Measurements from ENCODE around the gene DOCK6.
A peak's percentile ranks its signal among the peaks of the same experiment; 100 is the strongest.

Gene DOCK6, protein sequence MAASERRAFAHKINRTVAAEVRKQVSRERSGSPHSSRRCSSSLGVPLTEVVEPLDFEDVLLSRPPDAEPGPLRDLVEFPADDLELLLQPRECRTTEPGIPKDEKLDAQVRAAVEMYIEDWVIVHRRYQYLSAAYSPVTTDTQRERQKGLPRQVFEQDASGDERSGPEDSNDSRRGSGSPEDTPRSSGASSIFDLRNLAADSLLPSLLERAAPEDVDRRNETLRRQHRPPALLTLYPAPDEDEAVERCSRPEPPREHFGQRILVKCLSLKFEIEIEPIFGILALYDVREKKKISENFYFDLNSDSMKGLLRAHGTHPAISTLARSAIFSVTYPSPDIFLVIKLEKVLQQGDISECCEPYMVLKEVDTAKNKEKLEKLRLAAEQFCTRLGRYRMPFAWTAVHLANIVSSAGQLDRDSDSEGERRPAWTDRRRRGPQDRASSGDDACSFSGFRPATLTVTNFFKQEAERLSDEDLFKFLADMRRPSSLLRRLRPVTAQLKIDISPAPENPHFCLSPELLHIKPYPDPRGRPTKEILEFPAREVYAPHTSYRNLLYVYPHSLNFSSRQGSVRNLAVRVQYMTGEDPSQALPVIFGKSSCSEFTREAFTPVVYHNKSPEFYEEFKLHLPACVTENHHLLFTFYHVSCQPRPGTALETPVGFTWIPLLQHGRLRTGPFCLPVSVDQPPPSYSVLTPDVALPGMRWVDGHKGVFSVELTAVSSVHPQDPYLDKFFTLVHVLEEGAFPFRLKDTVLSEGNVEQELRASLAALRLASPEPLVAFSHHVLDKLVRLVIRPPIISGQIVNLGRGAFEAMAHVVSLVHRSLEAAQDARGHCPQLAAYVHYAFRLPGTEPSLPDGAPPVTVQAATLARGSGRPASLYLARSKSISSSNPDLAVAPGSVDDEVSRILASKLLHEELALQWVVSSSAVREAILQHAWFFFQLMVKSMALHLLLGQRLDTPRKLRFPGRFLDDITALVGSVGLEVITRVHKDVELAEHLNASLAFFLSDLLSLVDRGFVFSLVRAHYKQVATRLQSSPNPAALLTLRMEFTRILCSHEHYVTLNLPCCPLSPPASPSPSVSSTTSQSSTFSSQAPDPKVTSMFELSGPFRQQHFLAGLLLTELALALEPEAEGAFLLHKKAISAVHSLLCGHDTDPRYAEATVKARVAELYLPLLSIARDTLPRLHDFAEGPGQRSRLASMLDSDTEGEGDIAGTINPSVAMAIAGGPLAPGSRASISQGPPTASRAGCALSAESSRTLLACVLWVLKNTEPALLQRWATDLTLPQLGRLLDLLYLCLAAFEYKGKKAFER (N-terminal part only)

DNA sequence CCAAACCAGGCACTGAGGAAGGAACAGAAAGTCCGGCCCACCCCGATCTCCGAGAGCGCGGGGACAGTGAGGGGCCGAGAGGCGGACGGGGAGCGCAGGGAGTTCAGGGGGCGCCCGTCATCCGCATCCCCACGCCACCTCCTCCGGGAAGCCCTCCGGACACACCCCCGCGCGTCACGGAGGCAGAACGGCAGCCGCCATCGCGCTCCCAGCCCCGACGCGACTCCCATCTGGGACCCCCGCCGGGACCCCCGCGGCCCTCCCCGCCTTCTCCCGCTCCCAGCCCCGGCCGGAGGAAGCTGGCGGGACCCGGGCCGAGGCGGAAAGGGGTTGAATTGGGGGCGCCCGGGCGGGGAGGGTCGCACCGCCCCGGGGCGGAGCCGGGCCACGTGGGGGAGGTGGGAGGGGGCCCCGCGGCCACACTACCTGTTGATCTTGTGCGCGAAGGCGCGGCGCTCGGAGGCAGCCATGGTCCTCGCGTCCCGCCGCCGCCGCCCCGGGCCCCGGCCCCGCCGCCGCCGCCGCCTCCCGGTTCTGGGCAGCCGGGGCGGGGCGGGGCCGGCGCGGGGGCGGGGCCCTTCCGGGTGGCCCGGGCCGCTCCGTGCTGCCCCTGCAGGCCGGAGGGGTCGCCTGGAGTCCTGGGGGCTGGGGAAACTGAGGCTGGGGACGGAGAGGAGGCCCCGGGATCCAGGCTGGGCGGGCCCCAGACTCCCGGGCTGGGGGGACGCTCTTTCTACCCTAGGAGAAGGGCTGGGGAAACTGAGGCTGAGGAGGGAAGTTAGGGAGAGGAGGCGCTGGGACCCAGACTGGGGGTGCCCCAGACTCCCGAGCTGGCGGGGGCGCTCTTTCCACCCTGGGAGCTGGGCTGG, at the start of gene DOCK6:
Gene DOCK6, minus strand, starts transcription at position 554 of the 869 bp plus-strand sequence. Its CDS starts 84 bp downstream, at position 470.
- peak; percentile 67 for DNase-seq

DNA sequence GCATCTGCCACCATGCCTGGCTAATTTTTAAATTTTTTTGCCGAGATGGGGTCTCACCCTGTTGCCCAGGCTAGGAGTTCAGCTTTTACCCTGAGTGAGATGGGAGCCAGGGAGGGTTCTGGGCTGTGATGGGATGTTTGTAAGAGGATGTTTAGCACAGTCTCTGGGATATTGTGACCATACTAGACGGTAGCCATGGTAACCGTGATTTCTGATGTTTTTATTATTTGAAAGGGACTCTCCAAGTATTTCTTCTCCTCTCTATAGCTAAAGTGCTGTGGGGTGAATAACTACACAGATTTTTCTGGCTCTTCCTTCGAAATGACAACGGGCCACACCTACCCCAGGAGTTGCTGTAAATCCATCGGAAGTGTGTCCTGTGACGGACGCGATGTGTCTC, 44.0 kb upstream of the DOCK6 start:
- DNase-seq, result no peak

DNA sequence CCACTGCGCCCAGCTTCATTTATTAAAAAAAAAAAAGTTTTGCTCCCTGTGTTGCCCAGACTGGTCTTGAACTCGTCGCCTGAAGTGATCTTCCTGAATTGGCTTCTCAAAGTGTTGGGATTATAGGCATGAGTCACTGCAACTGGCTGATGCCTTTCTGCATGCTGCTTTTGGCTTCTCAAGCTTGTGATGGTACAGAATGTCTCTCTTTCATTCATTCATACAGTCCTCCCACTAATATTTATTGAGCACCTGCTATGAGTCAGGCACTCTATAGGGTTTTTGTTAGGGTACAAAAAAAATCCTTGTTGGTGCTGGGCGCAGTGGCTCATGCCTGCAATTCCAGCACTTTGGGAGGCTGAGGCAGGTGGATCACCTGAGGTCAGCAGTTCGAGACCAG, 42.6 kb upstream of the DOCK6 start:
- DNase-seq, result no peak

DNA sequence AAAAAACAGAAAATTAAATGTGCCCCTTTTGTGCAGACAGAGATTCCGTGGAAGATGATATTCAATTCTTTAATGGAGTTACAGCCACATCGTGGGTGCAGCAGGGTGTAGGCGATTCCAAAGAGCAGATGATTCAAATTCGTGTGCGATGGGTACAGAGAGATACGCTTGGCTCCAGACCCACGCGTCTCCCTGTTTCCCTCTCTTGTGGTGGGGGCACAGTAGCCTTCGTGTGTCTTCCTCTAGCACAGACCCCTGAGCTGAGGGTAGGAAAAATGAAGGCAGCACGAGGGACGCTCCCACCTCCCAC, 38.4 kb upstream of the DOCK6 start:
- no peak for DNase-seq

DNA sequence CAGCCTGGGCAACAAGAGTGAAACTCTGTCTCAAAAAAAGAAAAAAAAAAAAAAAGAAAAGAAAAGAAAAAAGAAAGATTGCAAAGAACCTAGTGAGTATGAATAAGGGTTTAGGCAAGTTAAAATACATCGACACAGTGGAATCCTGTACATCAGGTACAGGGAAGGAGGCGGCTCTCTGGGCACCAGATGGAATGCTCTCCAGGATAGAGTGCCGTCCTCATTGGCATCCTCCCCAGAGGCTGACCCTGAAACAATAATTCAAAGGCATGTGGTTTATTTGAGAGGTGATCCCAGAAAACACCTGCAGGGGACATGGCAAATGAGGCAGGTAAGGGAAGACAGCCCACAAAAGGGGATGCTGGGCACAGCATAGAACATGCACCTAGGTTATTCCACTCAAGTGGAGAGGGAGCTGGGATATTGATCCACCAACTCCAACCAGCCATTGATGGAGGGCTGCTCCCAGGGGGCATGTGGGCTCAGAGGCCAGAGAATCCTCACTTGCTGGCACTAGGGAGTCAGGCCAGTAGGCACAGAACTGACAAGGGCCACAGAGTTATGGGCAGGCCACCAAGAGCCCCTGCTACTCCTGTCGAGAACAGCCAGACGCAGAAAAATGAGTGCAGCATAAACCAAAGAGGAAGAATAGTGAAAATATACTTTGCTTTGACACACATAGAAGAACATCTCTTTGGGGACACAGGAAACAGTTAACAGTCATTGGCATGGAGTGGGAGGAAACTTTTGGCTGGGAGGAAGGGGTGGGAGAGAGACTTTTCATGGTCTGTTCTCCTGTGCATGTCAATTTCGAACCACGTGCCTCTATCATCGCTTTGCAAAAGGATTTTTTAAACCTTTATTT, 37.9 kb upstream of the DOCK6 start:
- no peak for DNase-seq

DNA sequence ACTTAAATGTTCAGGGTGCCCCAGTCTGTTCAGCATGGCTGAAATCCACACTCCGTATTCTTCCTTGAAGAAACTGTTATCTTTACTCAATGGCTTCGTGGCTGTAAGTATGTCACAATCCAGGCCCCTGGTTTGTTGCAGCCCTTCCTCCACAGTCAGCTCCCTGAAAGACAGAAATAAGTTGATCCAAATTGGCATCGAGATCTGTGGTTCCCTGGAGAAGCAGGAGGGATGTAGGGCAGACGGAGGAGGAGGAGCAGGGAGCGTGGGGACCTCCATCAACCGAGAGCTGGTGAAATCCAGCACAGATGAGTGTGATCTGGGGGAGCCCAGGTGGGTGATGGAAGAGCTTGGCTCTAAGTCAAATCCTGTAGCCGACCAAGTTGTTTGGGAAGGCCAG, 33.9 kb upstream of the DOCK6 start:
- DNase-seq, result no peak

DNA sequence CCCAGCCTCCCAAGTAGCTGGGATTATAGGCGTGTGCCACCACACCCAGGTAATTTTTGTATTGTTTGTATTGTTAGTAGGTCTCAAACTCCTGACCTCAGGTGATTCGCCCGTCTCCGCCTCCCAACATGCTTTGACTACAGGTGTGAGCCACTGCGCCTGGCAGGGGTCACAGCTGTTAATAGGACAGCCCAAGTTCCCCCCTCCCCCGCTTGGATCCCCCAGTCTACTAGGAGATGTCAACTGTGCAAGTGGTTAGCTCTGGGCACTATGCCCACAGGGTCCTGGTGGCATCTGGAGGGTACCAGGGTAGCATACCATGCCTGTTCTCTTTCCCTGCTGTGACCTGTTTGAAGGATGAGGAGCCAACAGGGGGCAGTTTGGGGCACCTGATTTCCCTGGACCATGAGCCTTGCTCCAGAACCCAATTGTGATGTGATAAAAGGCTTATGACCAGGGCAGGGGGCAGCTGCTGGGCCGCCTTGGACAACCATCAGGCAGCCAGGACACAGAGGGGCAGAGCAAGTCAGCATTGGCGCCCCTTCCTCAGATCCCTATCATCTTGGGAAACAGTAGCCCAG, 33.4 kb upstream of the DOCK6 start, which contains the start of gene TSPAN16:
Gene TSPAN16, plus strand, starts transcription at position 496 of the 581 bp plus-strand sequence. CDS start 138 bp downstream, outside the sequence.
- no peak for DNase-seq

DNA sequence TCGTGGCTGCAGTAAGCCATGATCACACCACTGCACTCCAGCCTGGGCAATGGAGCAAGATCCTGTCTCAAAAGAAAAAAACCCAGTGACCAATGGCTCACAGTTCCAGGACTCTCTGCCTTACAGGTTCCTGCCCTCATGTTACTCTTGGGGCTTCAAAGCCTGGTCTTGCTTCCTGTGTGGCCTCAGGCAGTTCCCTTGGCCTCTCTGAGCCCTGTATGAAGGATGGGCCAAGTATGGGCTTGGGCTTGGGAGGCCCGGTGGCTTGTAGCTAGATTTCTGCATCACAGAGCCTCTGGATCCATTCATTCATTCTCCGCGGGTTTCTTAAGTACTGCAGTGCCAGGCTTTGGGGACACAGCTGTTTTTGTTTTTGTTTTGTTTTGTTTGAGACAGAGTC, 32.9 kb upstream of the DOCK6 start:
- no peak for DNase-seq

DNA sequence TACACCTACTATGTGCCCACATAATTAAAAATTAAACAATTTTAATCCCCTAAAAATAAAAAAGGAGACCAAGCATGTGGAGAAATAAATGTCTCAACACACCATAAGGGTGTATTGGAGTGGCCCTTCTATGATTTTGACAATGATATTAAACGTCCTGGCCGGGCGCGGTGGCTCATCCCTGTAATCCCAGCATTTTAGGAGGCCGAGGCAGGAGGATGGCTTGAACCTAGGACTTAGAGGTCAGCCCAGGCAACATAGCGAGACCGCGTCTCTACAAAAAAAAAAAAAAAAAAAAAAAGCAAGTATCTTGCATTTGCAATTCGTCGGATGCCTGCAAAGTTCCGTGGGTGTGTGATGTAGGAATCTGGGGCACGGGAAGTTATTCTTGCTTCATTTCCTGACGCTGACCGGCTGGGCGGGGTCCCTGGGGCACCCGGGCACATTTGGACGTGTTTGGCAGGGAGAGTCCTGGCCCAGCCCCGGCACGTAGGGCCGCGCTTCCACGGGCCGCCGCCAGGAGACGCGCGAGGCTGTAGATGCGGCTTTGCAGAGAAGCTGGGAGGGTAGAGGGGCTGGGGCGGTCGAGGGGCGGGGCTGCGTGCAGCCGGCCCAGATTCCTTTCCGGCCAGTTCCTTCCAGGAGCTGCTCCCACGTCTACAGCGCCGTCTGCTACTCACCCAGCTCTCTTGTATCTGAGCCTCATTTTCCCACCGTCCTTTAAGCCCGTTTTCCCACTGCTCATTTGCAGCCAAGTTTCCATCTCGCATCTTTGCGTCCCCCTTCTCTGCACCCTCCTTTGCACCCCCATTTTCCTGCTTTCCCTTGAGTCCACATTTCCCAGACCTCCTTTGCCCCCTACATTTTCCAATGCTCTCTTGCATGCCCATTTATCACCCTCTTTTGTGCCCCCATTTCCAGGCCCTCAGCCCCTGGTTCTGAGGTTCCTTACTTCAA, 31.4 kb upstream of the DOCK6 start:
- peak; percentile 94 for DNase-seq

DNA sequence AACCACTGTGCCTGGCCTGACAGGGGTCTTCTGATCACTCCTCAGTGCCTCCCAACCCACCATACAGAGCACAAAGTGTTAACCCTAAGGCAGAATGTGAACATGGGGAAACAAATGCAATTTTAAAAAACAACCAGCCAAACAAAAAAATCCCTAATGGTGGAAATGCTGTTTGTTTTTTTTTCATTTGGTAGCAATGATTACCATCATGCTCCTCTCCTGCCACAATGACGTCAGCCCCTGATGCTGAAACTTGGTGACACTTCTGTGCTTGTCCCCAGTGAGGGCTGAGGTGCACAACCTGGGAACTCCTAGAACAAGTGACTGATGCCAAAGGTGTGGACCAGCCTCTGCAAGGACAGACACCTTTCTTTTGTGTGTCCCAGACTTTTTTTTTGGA, 29.7 kb upstream of the DOCK6 start:
- DNase-seq, result no peak

DNA sequence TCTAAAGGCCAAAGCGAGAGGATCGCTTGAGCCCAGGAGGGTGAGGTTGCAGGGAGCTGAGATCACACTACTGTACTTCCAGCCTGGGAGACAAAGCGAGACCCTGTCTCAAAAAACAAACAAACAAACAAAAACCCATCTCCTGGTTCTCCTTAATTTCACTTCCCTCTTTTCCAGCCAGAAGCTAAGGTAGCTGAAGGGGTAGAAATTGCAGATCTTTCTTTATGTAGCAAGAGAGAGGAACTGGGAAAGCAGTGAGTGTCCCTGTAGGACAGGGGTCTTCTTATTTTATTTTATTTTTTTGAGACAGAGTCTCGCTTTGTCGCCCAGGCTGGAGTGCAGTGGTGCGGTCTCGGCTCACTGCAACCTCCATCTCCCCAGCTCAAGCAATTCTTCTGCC, 29.1 kb upstream of the DOCK6 start:
- DNase-seq, result no peak

DNA sequence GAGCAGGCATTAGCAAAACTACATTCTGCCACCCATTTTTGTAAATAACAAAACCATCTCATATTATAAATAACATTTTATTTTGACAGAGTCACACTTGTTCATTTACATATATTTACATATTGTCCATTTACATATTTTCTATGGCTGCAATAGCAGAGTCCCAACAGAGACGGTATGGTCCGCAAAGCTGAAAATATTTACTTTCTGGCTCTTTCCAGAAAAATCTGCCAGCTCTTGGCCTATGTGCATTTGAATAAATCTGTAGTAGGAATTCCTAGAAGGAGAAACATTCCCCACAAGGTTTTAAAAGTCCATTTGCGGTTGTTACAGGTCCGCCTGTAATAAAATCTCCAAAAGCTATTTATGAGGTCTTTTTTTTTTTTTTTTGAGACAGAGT, 27.9 kb upstream of the DOCK6 start:
- no peak for DNase-seq

DNA sequence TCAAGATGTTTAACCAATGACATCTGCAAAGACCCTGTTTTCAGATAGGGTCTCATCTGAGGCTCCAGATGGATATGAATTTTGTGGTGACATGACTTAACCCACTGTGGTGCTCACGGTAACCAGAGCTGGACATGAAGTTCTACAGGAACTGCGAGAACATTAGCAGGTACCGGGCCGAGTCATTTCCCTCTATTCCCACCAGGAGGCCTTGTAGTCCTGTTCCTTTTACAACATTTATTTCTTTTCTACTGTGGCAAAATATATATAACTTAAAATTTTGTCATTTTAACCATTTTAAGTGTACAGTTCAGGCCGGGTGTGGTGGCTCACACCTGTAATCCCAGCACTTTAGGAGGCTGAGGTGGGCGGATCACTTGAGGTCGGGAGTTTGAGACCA, 26.0 kb upstream of the DOCK6 start:
- no peak for DNase-seq

DNA sequence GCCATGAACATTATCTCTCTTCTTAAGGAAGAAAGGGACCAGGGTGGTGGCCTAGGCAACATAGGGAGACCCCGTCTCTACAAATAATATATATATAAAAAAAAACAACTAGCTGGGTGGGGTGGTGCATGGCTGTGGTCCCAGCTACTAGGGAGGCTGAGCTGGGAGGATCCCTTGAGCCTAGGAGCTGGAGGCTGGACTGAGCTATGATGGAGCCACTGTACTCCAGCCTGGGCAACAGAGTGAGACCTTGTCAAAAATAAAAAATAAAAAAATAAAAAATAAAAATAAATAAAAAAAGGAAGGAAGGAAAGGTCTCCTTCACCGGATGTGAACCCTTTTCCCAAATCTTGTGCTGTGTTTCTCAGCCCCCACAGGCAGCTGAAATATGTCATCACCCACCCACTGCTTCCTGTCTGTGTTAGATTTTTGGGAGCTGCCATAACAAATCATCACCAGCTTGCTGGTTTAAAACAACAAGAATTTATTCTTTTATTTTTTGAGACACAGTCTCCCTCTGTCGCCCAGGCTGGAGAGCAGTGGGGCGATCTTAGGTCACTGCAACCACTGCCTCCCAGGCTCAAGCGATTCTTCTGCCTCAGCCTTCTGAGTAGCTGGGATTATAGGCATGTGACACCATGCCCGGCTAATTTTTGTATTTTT, 24.1 kb upstream of the DOCK6 start:
- no peak for DNase-seq

DNA sequence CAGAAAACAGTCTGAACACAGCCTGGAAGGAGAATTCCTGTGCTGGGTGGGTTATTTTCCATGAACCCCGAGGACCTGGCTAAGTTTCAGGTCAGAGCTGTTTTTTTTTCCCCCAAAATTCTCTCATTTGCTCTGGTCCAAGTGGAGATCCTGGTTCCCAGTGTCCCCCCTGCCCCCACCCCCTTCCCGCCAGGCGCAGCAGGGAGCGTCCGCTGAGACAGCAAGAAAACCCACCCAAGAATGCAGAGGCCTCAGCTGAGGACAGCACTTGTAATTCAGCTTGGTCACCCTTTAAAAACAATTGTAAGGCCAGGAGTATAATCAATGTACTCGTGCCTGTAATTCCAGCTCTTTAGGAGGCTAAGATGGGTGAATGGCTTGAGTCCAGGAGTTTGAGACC, 22.2 kb upstream of the DOCK6 start:
- DNase-seq, result no peak

DNA sequence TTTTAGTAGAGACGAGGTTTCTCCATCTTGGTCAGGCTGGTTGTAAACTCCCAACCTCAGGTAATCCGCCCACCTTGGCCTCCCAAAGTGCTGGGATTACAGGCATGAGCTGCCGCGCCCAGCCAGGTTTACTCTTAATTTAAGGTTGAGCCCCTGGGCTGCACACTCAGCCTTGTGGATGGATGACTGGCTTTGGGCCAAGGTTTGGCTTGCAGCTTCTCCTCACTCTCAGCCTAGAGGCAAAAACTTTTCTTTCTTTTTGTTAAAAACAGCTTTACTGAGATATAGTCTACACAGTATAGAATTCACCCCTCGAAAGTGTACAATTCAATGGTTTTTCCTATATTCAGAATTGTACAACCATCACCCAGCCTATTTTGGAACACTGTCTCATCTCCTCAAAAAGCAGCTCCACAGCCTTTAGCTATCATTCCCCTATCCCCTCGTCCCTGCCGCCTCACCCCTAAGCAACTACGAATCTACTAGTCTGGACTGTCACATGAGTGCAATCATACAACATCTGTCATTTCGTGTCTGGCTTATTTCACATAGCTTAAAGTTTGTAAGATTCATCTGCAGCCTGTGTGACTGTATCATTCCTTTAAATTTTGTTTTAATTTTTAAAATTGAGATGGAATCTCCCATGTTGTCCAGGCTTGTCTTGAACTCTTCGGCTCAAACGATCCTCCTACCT, 19.2 kb upstream of the DOCK6 start:
- DNase-seq, result no peak

DNA sequence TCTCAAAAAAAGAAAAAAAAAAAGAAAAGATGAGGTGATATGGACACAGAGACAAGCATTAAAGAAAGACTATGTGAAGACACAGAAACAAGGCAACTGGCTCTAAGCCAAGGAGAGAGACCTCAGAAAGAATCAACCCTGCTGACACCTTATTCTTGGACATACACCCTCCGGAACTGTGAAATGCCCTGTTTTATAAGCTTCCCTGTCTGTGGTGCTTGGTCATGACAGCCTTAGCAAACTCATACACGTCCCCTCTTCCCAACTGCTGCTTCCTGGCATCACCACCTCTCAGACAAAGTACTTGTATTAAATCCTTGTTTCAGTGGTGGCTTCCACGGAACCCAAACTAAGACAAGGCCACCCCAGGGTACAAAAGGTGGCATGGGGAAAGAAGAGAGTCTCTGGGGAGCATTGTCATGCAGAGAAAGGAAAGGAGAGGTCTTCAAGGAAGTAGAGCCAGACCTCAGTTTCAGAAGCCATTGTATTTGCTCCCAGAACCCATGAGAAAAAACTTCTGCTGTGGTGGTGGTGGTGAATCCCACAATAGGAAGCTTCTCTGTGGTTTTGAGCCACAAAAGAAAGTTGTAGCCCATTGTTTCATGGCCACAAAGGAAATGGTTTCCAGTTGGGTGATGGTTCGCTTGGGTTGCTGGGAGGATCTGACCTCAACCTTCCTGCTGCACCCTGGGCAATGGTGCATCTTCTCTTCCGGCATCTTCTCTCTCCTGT, 17.3 kb upstream of the DOCK6 start:
- no peak for DNase-seq

DNA sequence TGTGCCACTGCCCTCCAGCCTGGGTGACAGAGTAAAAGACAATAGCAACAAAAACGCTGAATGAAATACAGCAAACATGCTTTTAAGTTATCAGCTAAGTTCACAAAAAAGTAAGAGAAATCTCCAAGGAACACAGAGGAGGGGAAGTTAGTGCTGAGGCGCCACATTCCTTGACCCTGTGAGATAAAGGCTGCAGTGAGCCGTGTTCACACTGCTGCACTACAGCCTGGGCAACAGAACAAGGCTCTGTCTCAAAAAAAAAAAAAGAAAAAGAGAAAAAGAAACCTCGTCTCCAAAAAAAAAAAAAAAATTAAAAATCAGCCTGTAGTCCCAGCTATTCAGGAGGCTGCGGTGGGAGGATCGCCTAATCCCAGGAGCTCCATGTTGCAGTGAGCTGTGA, 16.3 kb upstream of the DOCK6 start:
- DNase-seq, result no peak
